A549 (cell line): Measurements from ENCODE around the gene FAM131B. TPM values are rescaled to one million over a fixed set of nuclear protein-coding genes. Genes with fewer than 3 reads are reported as not detected.

Experiments used
- ATAC-seq, 2 experiments: fragments of 200-7000 bp in 1 of 2; fragments of >200 bp in 1 of 2; cut with Nextera tagmentation in 1 of 2; cut with Tn5 transposase in 1 of 2; 3 replicates each; pipeline versions ENCODE4 v1.8.0 to v1.9.1; 2018 to 2020; ENCODE audit warnings: mild to moderate bottlenecking in 1 of 2, moderate library complexity in 1 of 2
- CTCF ChIA-PET: fragments of 300-600 bp; sonication (Branson Sonifier 250); formaldehyde crosslinking; extraction: SDS; loops from one replicate; lab custom pipeline; 2021; ENCODE audit warnings: antibody characterized with exemption, inconsistent platforms; lab: Yijun Ruan, JAX
- POLR2A ChIA-PET: fragments of 350-600 bp; formaldehyde crosslinking; extraction: SDS; loops from one replicate; lab custom pipeline; 2021; ENCODE audit warnings: antibody characterized with exemption, inconsistent platforms; lab: Yijun Ruan, JAX
- DNase-seq, 2 experiments: peaks; one replicate each; pipeline versions ENCODE4 v3.0.0 to v3.0.0-alpha.2; 2011 to 2016; ENCODE audit warnings: low read depth in 1 of 2, low spot score in 1 of 2
- FAIRE-seq: peaks from 2 replicates; lab custom pipeline; 2011; peaks lifted over from hg19 to GRCh38; lab: Jason Lieb, UNC
- H3K27ac ChIP-seq, 2 experiments: fragments of >200 bp; sonication (Bioruptor Twin); formaldehyde crosslinking; 3 replicates each; pipeline ENCODE4 v1.5.1; 2016 to 2017
- H3K4me1 ChIP-seq: fragments of >200 bp; sonication (Bioruptor Twin); formaldehyde crosslinking; 3 replicates; pipeline ENCODE4 v1.6.1; 2016
- H3K4me2 ChIP-seq: fragments of >200 bp; sonication (Bioruptor Twin); formaldehyde crosslinking; 3 replicates; pipeline ENCODE4 v1.6.1; 2016
- H3K4me3 ChIP-seq: fragments of >200 bp; sonication (Bioruptor Twin); formaldehyde crosslinking; 3 replicates; pipeline ENCODE4 v1.5.1; 2016
- H3K9me3 ChIP-seq: fragments of >200 bp; sonication (Bioruptor Twin); formaldehyde crosslinking; 3 replicates; pipeline ENCODE4 v1.6.1; 2016
- CBX8 ChIP-seq: fragments of 200-600 bp; sonication (generic); IDR thresholded peaks from 2 replicates; pipeline ENCODE4 v1.6.1; 2016
- CEBPB ChIP-seq, 2 experiments: fragments of >200 bp in 1 of 2; sonication (Bioruptor Twin) in 1 of 2; formaldehyde crosslinking in 1 of 2; IDR thresholded peaks; 2 replicates each; pipeline ENCODE4 v1.6.1; 2012 to 2016
- ESRRA ChIP-seq: fragments of 150-350 bp; IDR thresholded peaks from 2 replicates; pipeline ENCODE4 v1.6.1; 2014; ENCODE audit warnings: mild to moderate bottlenecking, low read length, borderline replicate concordance
- FOSB ChIP-seq: fragments of 250-450 bp; sonication (Bioruptor Pico); IDR thresholded peaks from 2 replicates; pipeline ENCODE4 v1.5.0; 2020; ENCODE audit warnings: mild to moderate bottlenecking, moderate library complexity
- HOXA7 ChIP-seq: fragments of 250-450 bp; sonication (Bioruptor Pico); IDR thresholded peaks from 2 replicates; pipeline ENCODE4 v1.5.0; 2020; ENCODE audit warnings: mild to moderate bottlenecking, moderate library complexity
- HOXB13 ChIP-seq: fragments of 250-450 bp; sonication (Bioruptor Pico); IDR thresholded peaks from 2 replicates; pipeline ENCODE4 v1.5.0; 2020; ENCODE audit warnings: low read depth, mild to moderate bottlenecking, moderate library complexity
- JUNB ChIP-seq: fragments of >200 bp; sonication (Bioruptor Twin); formaldehyde crosslinking; IDR thresholded peaks from 2 replicates; pipeline ENCODE4 v1.6.1; 2016
- KDM5A ChIP-seq: fragments of 200-600 bp; sonication (generic); IDR thresholded peaks from 2 replicates; pipeline ENCODE4 v1.6.1; 2016; ENCODE audit warnings: antibody characterized with exemption, mild to moderate bottlenecking
- MAFK ChIP-seq: fragments of 450-650 bp; IDR thresholded peaks from 2 replicates; pipeline ENCODE4 v1.6.1; 2014; ENCODE audit not compliant: partially characterized antibody
- MYC ChIP-seq: IDR thresholded peaks from 2 replicates; pipeline ENCODE4 v1.6.1; 2012; ENCODE audit warnings: mild to moderate bottlenecking, inconsistent platforms, low read length, improper control_type of control experiment, borderline replicate concordance
- NFE2L2 ChIP-seq: fragments of 150-350 bp; conservative IDR thresholded peaks from 2 replicates; pipeline ENCODE4 v1.6.1; 2014; ENCODE audit warnings: low read length
- NPAS2 ChIP-seq: fragments of 250-450 bp; sonication (Bioruptor Pico); IDR thresholded peaks from 2 replicates; pipeline ENCODE4 v1.8.0; 2022; ENCODE audit warnings: mild to moderate bottlenecking, moderate library complexity, borderline replicate concordance
- PHF8 ChIP-seq: fragments of 200-600 bp; sonication (generic); IDR thresholded peaks from 2 replicates; pipeline ENCODE4 v1.6.1; 2016; ENCODE audit warnings: low read depth, mild to moderate bottlenecking, antibody characterized with exemption, moderate library complexity, borderline replicate concordance
- RAD21 ChIP-seq, 2 experiments: fragments of >200 bp in 1 of 2; sonication (Bioruptor Twin) in 1 of 2; formaldehyde crosslinking in 1 of 2; IDR thresholded peaks in 1 of 2; conservative IDR thresholded peaks in 1 of 2; 2 replicates in 1 of 2; 3 replicates in 1 of 2; pipeline ENCODE4 v1.6.1; 2012 to 2018; ENCODE audit warnings: inconsistent platforms in 1 of 2
- RARB ChIP-seq: fragments of 250-450 bp; sonication (Bioruptor Pico); IDR thresholded peaks from 2 replicates; pipeline ENCODE4 v1.8.0; 2021; ENCODE audit warnings: mild to moderate bottlenecking, moderate library complexity
- TFCP2L1 ChIP-seq: fragments of 250-450 bp; sonication (Bioruptor Pico); IDR thresholded peaks from 2 replicates; pipeline ENCODE4 v1.5.0; 2021; ENCODE audit warnings: mild to moderate bottlenecking
- TP53 ChIP-seq: fragments of 250-450 bp; sonication (Bioruptor Pico); IDR thresholded peaks from 2 replicates; pipeline ENCODE4 v1.5.0; 2021; ENCODE audit warnings: mild to moderate bottlenecking, moderate library complexity
- ZC3H11A ChIP-seq: fragments of 450-650 bp; IDR thresholded peaks from 2 replicates; pipeline ENCODE4 v1.6.1; 2014; ENCODE audit warnings: antibody characterized with exemption, mild to moderate bottlenecking
- WGBS: methylation state at CpG from one replicate; pipeline ENCODE4 v1.1.6; 2017; ENCODE audit errors: missing lambda C conversion rate; 5-methylcytosine and 5-hydroxymethylcytosine counted together
- polyA plus RNA-seq, 4 experiments: library from polyadenylated mRNA; depleted of rRNA in 3 of 4; stranded (reverse); fragments of >200 nt; fragmentation: RNase III in 1 of 4; extraction: RNeasy Plus Mini Kit Qiagen cat#74134 plus additional on column Dnase treatment in 1 of 4; gene quantifications; 2 replicates in 3 of 4; 3 replicates in 1 of 4; pipeline ENCODE4 v1.2.3, GENCODE V29; 2011 to 2017
- TF ChIP-seq, protein P1 (sequence below): fragments of 200-600 bp; sonication (generic); IDR thresholded peaks from 2 replicates; pipeline ENCODE4 v1.6.1; 2016; ENCODE audit warnings: antibody characterized with exemption, mild to moderate bottlenecking, moderate library complexity
- TF ChIP-seq, protein P2 (sequence below): fragments of >200 bp; sonication (Bioruptor Twin); formaldehyde crosslinking; IDR thresholded peaks from 3 replicates; pipeline ENCODE4 v1.5.1; 2016
- TF ChIP-seq, protein P3 (sequence below): fragments of >200 bp; sonication (Bioruptor Twin); formaldehyde crosslinking; IDR thresholded peaks from 3 replicates; pipeline ENCODE4 v1.6.1; 2016
- TF ChIP-seq, protein P4 (sequence below): fragments of 450-650 bp; IDR thresholded peaks from 2 replicates; pipeline ENCODE4 v1.6.1; 2014; ENCODE audit warnings: antibody characterized with exemption
- TF ChIP-seq, protein P5 (sequence below): fragments of 250-450 bp; sonication (Bioruptor Pico); IDR thresholded peaks from 2 replicates; pipeline ENCODE4 v1.5.0; 2020; ENCODE audit warnings: low read depth, mild to moderate bottlenecking, moderate library complexity
- TF ChIP-seq, protein P6 (sequence below): fragments of >200 bp; sonication (Bioruptor Twin); formaldehyde crosslinking; IDR thresholded peaks from 2 replicates; pipeline ENCODE4 v1.6.1; 2016

The FAM131B gene
- polyA plus RNA-seq, 2 of the 4 experiments (the other 2 are of a cell fraction) = 0.19 to 0.52 TPM

DNA sequence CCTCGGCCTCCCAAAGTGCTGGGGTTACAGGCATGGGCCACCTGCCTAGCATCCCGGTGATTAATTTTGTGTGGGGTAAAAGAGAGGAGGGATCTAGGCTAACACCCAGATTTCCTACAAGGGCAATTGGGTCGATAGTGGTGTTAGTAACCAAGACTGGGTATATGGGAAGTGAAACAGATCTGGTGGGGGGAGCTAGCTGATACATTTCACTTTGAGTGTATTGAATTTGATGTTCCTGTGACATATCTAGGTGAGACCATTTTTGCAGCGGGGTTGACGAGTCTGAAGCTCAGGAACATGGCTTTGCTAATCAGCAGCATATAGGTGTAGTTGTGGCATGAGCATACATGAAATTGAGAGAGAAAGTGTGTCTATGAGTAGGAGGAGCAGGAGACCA is 34.6 kb downstream of the FAM131B start:
- H3K9me3 ChIP-seq = no peaks in the 10 kb centered on the region
- no peak overlapping the region for H3K4me3 ChIP-seq
- H3K4me1 ChIP-seq = peaks cover 24% of the 10 kb centered on the region
- TF ChIP-seq HOXA7 (CRISPR knock-in tag) = no peak
- TF ChIP-seq NFE2L2 = no peak
- no peak for TF ChIP-seq TP53
- no peak for TF ChIP-seq HOXB13 (CRISPR knock-in tag)
- TF ChIP-seq JUNB = no peak
- no peak for TF ChIP-seq MAFK
- TF ChIP-seq, protein P1, sequence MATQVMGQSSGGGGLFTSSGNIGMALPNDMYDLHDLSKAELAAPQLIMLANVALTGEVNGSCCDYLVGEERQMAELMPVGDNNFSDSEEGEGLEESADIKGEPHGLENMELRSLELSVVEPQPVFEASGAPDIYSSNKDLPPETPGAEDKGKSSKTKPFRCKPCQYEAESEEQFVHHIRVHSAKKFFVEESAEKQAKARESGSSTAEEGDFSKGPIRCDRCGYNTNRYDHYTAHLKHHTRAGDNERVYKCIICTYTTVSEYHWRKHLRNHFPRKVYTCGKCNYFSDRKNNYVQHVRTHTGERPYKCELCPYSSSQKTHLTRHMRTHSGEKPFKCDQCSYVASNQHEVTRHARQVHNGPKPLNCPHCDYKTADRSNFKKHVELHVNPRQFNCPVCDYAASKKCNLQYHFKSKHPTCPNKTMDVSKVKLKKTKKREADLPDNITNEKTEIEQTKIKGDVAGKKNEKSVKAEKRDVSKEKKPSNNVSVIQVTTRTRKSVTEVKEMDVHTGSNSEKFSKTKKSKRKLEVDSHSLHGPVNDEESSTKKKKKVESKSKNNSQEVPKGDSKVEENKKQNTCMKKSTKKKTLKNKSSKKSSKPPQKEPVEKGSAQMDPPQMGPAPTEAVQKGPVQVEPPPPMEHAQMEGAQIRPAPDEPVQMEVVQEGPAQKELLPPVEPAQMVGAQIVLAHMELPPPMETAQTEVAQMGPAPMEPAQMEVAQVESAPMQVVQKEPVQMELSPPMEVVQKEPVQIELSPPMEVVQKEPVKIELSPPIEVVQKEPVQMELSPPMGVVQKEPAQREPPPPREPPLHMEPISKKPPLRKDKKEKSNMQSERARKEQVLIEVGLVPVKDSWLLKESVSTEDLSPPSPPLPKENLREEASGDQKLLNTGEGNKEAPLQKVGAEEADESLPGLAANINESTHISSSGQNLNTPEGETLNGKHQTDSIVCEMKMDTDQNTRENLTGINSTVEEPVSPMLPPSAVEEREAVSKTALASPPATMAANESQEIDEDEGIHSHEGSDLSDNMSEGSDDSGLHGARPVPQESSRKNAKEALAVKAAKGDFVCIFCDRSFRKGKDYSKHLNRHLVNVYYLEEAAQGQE = no peak
- no peak for TF ChIP-seq PHF8
- ChIA-PET CTCF (interaction anchor here (0.9 to 1.9 kb wide), 4 partner anchors 11 to 52 kb away, joined by 3 to 5 read pairs (median 4); no protein-coding TSS in a partner anchor), POLR2A (no interaction called here)
- H3K27ac ChIP-seq = no peak overlapping the region
- DNase-seq (no peak), FAIRE-seq (no peak), ATAC-seq (no peak)
- H3K4me2 ChIP-seq = no peak overlapping the region
- WGBS = 86% methylated on average over 5 of the region's 5 CpGs

DNA sequence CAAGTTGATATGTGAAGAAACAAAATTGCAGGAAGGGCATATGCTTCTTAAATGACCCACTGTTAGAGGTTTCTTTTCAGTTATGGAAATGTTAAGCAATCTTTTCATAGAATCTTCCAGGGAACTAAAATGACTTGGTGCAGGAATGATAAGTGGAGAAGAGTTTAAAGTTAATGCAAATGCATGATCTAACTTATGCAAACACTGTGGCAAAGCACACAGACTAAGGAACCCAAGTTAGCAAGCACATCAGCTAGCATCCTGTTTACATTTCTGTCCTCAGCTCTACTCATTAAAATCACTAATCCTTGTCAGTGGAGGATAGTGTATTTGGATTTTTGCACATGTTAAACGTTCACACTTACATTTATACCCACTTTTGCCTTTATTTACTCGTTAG is 37.3 kb downstream of the FAM131B start:
- H3K27ac ChIP-seq = no peak overlapping the region
- H3K4me3 ChIP-seq = no peak overlapping the region
- H3K4me1 ChIP-seq = peaks cover 7% of the 10 kb centered on the region; the same call in 2 of the 3 replicates
- no peak for DNase-seq
- WGBS = 10% methylated on average over 2 of the region's 2 CpGs
- TF ChIP-seq, protein P2, sequence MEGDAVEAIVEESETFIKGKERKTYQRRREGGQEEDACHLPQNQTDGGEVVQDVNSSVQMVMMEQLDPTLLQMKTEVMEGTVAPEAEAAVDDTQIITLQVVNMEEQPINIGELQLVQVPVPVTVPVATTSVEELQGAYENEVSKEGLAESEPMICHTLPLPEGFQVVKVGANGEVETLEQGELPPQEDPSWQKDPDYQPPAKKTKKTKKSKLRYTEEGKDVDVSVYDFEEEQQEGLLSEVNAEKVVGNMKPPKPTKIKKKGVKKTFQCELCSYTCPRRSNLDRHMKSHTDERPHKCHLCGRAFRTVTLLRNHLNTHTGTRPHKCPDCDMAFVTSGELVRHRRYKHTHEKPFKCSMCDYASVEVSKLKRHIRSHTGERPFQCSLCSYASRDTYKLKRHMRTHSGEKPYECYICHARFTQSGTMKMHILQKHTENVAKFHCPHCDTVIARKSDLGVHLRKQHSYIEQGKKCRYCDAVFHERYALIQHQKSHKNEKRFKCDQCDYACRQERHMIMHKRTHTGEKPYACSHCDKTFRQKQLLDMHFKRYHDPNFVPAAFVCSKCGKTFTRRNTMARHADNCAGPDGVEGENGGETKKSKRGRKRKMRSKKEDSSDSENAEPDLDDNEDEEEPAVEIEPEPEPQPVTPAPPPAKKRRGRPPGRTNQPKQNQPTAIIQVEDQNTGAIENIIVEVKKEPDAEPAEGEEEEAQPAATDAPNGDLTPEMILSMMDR = no peak
- TF ChIP-seq KDM5A = no peak
- TF ChIP-seq FOSB = no peak
- no peak for TF ChIP-seq CEBPB (IDR thresholded peaks at IDR 0.05)
- TF ChIP-seq, protein P3, sequence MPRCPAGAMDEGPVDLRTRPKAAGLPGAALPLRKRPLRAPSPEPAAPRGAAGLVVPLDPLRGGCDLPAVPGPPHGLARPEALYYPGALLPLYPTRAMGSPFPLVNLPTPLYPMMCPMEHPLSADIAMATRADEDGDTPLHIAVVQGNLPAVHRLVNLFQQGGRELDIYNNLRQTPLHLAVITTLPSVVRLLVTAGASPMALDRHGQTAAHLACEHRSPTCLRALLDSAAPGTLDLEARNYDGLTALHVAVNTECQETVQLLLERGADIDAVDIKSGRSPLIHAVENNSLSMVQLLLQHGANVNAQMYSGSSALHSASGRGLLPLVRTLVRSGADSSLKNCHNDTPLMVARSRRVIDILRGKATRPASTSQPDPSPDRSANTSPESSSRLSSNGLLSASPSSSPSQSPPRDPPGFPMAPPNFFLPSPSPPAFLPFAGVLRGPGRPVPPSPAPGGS = no peak
- TF ChIP-seq NPAS2 (CRISPR knock-in tag) = no peak
- TF ChIP-seq, protein P4, sequence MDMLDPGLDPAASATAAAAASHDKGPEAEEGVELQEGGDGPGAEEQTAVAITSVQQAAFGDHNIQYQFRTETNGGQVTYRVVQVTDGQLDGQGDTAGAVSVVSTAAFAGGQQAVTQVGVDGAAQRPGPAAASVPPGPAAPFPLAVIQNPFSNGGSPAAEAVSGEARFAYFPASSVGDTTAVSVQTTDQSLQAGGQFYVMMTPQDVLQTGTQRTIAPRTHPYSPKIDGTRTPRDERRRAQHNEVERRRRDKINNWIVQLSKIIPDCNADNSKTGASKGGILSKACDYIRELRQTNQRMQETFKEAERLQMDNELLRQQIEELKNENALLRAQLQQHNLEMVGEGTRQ = no peak
- no peak for FAIRE-seq
- 0 out of 3 replicates have a peak overlapping the region, but pooled peaks have one; percentile 23 for H3K4me2 ChIP-seq
- no peak for ATAC-seq
- ChIA-PET POLR2A (no interaction called here), CTCF (interaction anchor here (1.1 kb wide), 1 partner anchor 21 kb away, joined by 3 read pairs; no protein-coding TSS in a partner anchor)
- H3K9me3 ChIP-seq = no peaks in the 10 kb centered on the region

DNA sequence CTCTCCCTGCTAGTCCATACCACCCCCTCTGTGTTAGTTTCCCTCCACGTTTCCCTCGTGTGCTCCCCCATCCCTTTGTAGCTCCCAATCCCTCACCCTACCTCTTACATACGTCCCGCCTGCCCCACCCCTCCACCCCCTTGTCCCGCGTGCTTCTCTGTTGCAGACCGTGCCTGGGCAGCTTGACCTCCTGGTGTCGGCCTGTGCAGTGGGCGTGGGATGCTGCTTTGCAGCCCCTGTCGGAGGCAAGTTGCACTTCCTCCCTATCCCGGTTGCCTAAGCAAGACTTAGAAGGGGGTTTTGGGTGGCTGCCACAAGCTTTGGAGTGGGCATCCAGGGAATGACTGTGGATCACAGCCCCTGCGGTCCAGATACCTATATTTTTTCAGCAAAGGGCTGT is 38.9 kb downstream of the FAM131B start:
- no peak overlapping the region for H3K4me2 ChIP-seq
- H3K4me1 ChIP-seq = peaks cover 7% of the 10 kb centered on the region; the same call in 2 of the 3 replicates
- H3K4me3 ChIP-seq = no peak overlapping the region
- 66% methylated on average over 8 of the region's 12 CpGs for WGBS
- no peaks in the 10 kb centered on the region for H3K9me3 ChIP-seq
- ATAC-seq = no peak
- no peak for DNase-seq
- no peak for FAIRE-seq
- H3K27ac ChIP-seq = no peak overlapping the region
- ChIA-PET POLR2A (no interaction called here), CTCF (interaction anchor here (1.8 kb wide), 1 partner anchor 83 kb away, joined by 5 read pairs; no protein-coding TSS in a partner anchor)
- TF ChIP-seq CBX8 (no peak), RARB (no peak), MYC (no peak), PHF8 (no peak), TFCP2L1 (CRISPR knock-in tag) (no peak), RAD21 (conservative IDR thresholded peaks at IDR 0.05 in 1 of 2, IDR thresholded peaks at IDR 0.05 in 1 of 2) (no peak), ZC3H11A (no peak), ESRRA (no peak)
- TF ChIP-seq, protein P5, sequence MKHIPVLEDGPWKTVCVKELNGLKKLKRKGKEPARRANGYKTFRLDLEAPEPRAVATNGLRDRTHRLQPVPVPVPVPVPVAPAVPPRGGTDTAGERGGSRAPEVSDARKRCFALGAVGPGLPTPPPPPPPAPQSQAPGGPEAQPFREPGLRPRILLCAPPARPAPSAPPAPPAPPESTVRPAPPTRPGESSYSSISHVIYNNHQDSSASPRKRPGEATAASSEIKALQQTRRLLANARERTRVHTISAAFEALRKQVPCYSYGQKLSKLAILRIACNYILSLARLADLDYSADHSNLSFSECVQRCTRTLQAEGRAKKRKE (CRISPR knock-in tag) = no peak
- TF ChIP-seq, protein P6, sequence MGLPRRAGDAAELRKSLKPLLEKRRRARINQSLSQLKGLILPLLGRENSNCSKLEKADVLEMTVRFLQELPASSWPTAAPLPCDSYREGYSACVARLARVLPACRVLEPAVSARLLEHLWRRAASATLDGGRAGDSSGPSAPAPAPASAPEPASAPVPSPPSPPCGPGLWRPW = no peak
